Thyroid gland (tissue), 4 donors: ENCODE data around the gene MTCH1.

ENCODE experiments used
- POLR2A ChIP-seq, 2 donors: fragments of 450-650 bp; IDR thresholded peaks; one replicate each; pipeline ENCODE4 v1.6.1; 2017; ENCODE audit warnings: antibody characterized with exemption in 2 of 2, mild to moderate bottlenecking in 2 of 2, moderate library complexity in 1 of 2
- TF ChIP-seq, protein P1 (sequence below), 6 experiments: fragments of 200-600 bp in 3 of 6; fragments of 450-650 bp in 3 of 6; sonication (generic) in 3 of 6; IDR thresholded peaks; one replicate each; pipeline ENCODE4 v1.5.1; 2016 to 2019; ENCODE audit warnings: antibody characterized with exemption in 6 of 6, mild to moderate bottlenecking in 2 of 6, inconsistent platforms in 1 of 6, moderate library complexity in 1 of 6

GRCh38 chr6:36934901-36935300 is 51.1 kb downstream of the MTCH1 start:
- TF ChIP-seq, protein P1, sequence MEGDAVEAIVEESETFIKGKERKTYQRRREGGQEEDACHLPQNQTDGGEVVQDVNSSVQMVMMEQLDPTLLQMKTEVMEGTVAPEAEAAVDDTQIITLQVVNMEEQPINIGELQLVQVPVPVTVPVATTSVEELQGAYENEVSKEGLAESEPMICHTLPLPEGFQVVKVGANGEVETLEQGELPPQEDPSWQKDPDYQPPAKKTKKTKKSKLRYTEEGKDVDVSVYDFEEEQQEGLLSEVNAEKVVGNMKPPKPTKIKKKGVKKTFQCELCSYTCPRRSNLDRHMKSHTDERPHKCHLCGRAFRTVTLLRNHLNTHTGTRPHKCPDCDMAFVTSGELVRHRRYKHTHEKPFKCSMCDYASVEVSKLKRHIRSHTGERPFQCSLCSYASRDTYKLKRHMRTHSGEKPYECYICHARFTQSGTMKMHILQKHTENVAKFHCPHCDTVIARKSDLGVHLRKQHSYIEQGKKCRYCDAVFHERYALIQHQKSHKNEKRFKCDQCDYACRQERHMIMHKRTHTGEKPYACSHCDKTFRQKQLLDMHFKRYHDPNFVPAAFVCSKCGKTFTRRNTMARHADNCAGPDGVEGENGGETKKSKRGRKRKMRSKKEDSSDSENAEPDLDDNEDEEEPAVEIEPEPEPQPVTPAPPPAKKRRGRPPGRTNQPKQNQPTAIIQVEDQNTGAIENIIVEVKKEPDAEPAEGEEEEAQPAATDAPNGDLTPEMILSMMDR (IDR thresholded peaks at IDR 0.05): no peak
- no peak for TF ChIP-seq POLR2A (IDR thresholded peaks at IDR 0.05)
